ENCODE results near the gene ZNF385A. TPM values are rescaled to one million over a fixed set of nuclear protein-coding genes. Genes with fewer than 3 reads are reported as not detected.
A peak's percentile ranks its signal among the peaks of the same experiment; 100 is the strongest.

ZNF385A gene
- polyA plus RNA-seq, 1 experiment = 0.96 TPM

DNA sequence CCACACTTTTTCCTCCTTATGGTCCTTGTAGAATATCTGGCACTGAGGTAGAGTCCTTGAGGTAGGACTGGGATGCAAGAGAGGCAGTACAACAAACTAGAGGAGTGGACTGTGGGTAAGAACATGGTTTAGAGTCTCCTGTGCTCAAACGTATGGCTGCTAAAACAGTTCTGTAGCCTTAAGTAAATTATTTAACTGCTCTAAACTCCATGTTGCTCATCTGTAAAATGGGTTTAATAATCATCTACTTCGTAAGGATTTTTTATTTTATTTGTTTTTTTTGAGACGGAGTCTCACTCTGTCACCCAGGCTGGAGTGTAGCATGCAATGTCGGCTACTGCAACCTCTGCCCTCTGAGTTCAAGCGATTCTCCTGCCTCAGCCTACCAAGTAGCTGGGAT, 63.2 kb downstream of the ZNF385A start:
- Histone ChIP-seq H3K4me3 (ENCODE audit: low read depth, low read length) (no peak overlapping the region), H3K27me3 (ENCODE audit: control insufficient read depth, insufficient read depth, low read length) (no peaks in the 10 kb centered on the region), H3K36me3 (ENCODE audit: control insufficient read depth, insufficient read depth, low read length) (no peaks in the 10 kb centered on the region)
- POLR2A ChIA-PET = no interaction called here
- CTCF ChIA-PET = interaction anchor here (0.6 to 4.4 kb wide), 8 partner anchors 8 to 130 kb away, joined by 3 to 35 read pairs (median 3); no protein-coding TSS in a partner anchor
- TF ChIP-seq CTCF (IDR thresholded peaks at IDR 0.05; ENCODE audit: insufficient read depth, low read depth, low read length) = no peak
- DNase-seq (ENCODE audit: low read depth) = no peak

Small RNAs within 50 kb of the gene (small RNA-seq; reads per million reads assigned to genes)
- gene MIR148B (ENCODE audit: insufficient read length, low read depth, low replicate concordance) = 4,206 reads per million, percentile 98 among the genes with 10 or more reads in this experiment
- gene RN7SL744P (ENCODE audit: insufficient read length, low read depth, low replicate concordance) = not detected

Other genes with a start within 250 kb of the ZNF385A start
- gene SMUG1, start 195.7 kb downstream of the ZNF385A start, polyA plus RNA-seq (2011; rRNA removed) = 29.8 and 43.7 TPM in 2 replicates
- 14.3 and 33.2 TPM in 2 replicates for gene CBX5, start 104.6 kb downstream of the ZNF385A start, polyA plus RNA-seq (2011; rRNA removed)
- 466 and 569 TPM in 2 replicates for gene HNRNPA1, start 104.0 kb downstream of the ZNF385A start, polyA plus RNA-seq (2011; rRNA removed)
- 0.89 and 1.0 TPM in 2 replicates for gene NFE2, start 83.7 kb downstream of the ZNF385A start, polyA plus RNA-seq (2011; rRNA removed)
- 203 and 341 TPM in 2 replicates for gene COPZ1, start 59.6 kb downstream of the ZNF385A start, polyA plus RNA-seq (2011; rRNA removed)
- gene GPR84, start 20.2 kb downstream of the ZNF385A start, polyA plus RNA-seq (2011; rRNA removed) = not detected in 2 replicates
- gene ITGA5, start 34.5 kb upstream of the ZNF385A start, polyA plus RNA-seq (2011; rRNA removed) = 170 and 375 TPM in 2 replicates
- gene GTSF1, start 88.9 kb upstream of the ZNF385A start, polyA plus RNA-seq (2011; rRNA removed) = not detected in 2 replicates
- gene NCKAP1L, start 113.0 kb upstream of the ZNF385A start, polyA plus RNA-seq (2011; rRNA removed) = 0.06 TPM in 1 of 2 replicates, not detected in the other
- gene PDE1B, start 164.9 kb upstream of the ZNF385A start, polyA plus RNA-seq (2011; rRNA removed) = 0.05 and 0.09 TPM in 2 replicates
- gene PPP1R1A, start 203.9 kb upstream of the ZNF385A start, polyA plus RNA-seq (2011; rRNA removed) = not detected in 2 replicates